Uterus (tissue), 4 donors: ENCODE measurements around the gene CREB5. TPM values are rescaled to one million over a fixed set of nuclear protein-coding genes. Genes with fewer than 3 reads are reported as not detected.

ENCODE experiments used
- DNase-seq, 2 donors: peaks; one replicate each; pipeline ENCODE4 v3.0.0-alpha.2; 2019 to 2020
- H3K27ac ChIP-seq, 2 donors: fragments of 200-600 bp; sonication (generic); 1 replicate in 1 of 2; 2 replicates in 1 of 2; pipeline ENCODE4 v1.5.1; 2016 to 2018
- H3K27me3 ChIP-seq, 2 donors: fragments of 200-600 bp; sonication (generic); one replicate each; pipeline ENCODE4 v1.5.1; 2018 to 2019; ENCODE audit warnings: control low read depth in 1 of 2
- H3K36me3 ChIP-seq, 2 donors: fragments of 200-600 bp; sonication (generic); one replicate each; pipeline ENCODE4 v1.5.1; 2019; ENCODE audit warnings: control low read depth in 1 of 2
- H3K4me1 ChIP-seq, 2 donors: fragments of 200-600 bp; sonication (generic); one replicate each; pipeline ENCODE4 v1.5.1; 2018 to 2019; ENCODE audit warnings: control low read depth in 1 of 2
- H3K4me3 ChIP-seq, 2 donors: fragments of 200-600 bp; sonication (generic); 1 replicate in 1 of 2; 2 replicates in 1 of 2; pipeline ENCODE4 v1.5.1; 2018 to 2019; ENCODE audit warnings: mild to moderate bottlenecking in 1 of 2
- H3K9me3 ChIP-seq, 2 donors: fragments of 200-600 bp; sonication (generic); one replicate each; pipeline ENCODE4 v1.5.1; 2019; ENCODE audit warnings: control low read depth in 1 of 2
- CTCF ChIP-seq, 4 experiments: fragments of 200-600 bp in 2 of 4; fragments of 450-650 bp in 2 of 4; sonication (generic) in 2 of 4; IDR thresholded peaks; one replicate each; pipeline ENCODE4 v1.5.1; 2016 to 2019; ENCODE audit warnings: antibody characterized with exemption in 4 of 4, mild to moderate bottlenecking in 2 of 4, moderate library complexity in 1 of 4
- POLR2A ChIP-seq, 2 donors: fragments of 450-650 bp; IDR thresholded peaks; one replicate each; pipeline ENCODE4 v1.6.1; 2016; ENCODE audit warnings: antibody characterized with exemption in 2 of 2, mild to moderate bottlenecking in 1 of 2, moderate library complexity in 1 of 2
- intact Hi-C: fragments of 100-400 bp; cut with DNase I; formaldehyde crosslinking; loops from one replicate; pipeline ENCODE4 v1.15.1; 2023; ENCODE audit warnings: low total_unique reads
- total RNA-seq, 4 donors: library from RNA; depleted of rRNA in 3 of 4; stranded (reverse); fragments of >200 nt in 3 of 4; gene quantifications; one replicate each; pipeline versions ENCODE4 v1.1.0 to v1.2.4, GENCODE V29; 2014 to 2023
- donor health status: DM: yes; HTN: yes; CAD: no.

CREB5 gene
- total RNA-seq, 4 donors from 2014 or later: 7.1 to 40.2 (median 23.9) TPM

- TF ChIP-seq CTCF (IDR thresholded peaks at IDR 0.05): no peak
- no peak for TF ChIP-seq POLR2A (IDR thresholded peaks at IDR 0.05)
- no peak overlapping the region for H3K4me3 ChIP-seq
- no peaks in the 10 kb centered on the region for H3K36me3 ChIP-seq
- no peaks in the 10 kb centered on the region for H3K9me3 ChIP-seq
- no peak for DNase-seq
- no peaks in the 10 kb centered on the region for H3K4me1 ChIP-seq
- H3K27ac ChIP-seq: no peak overlapping the region
- intact Hi-C loops: no loop called here
- H3K27me3 ChIP-seq: no peaks in the 10 kb centered on the region
Measured at GRCh38 chr7:28373990-28374389, 38.3 kb upstream of the CREB5 start.

GRCh38 chr7:28375729-28376128 is 36.6 kb upstream of the CREB5 start:
- H3K4me1 ChIP-seq: no peaks in the 10 kb centered on the region
- H3K36me3 ChIP-seq: no peaks in the 10 kb centered on the region
- TF ChIP-seq POLR2A (IDR thresholded peaks at IDR 0.05) (no peak), CTCF (IDR thresholded peaks at IDR 0.05) (no peak)
- DNase-seq: no peak
- no peaks in the 10 kb centered on the region for H3K27me3 ChIP-seq
- no peak overlapping the region for H3K27ac ChIP-seq
- intact Hi-C loops: no loop called here
- H3K4me3 ChIP-seq: no peak overlapping the region
- H3K9me3 ChIP-seq: no peaks in the 10 kb centered on the region

GRCh38 chr7:28376634-28377033 is 35.7 kb upstream of the CREB5 start:
- intact Hi-C loops: no loop called here
- H3K27me3 ChIP-seq: no peaks in the 10 kb centered on the region
- H3K4me3 ChIP-seq: no peak overlapping the region
- no peaks in the 10 kb centered on the region for H3K36me3 ChIP-seq
- H3K9me3 ChIP-seq: no peaks in the 10 kb centered on the region
- no peak for TF ChIP-seq POLR2A (IDR thresholded peaks at IDR 0.05)
- DNase-seq: no peak
- no peaks in the 10 kb centered on the region for H3K4me1 ChIP-seq
- H3K27ac ChIP-seq: no peak overlapping the region

- H3K4me3 ChIP-seq: no peak overlapping the region
- intact Hi-C loops: no loop called here
- no peaks in the 10 kb centered on the region for H3K36me3 ChIP-seq
- no peak overlapping the region for H3K27ac ChIP-seq
- DNase-seq: no peak
- no peak for TF ChIP-seq CTCF (IDR thresholded peaks at IDR 0.05)
- TF ChIP-seq POLR2A (IDR thresholded peaks at IDR 0.05): no peak
- H3K27me3 ChIP-seq: no peaks in the 10 kb centered on the region
- H3K9me3 ChIP-seq: no peaks in the 10 kb centered on the region
- H3K4me1 ChIP-seq: no peaks in the 10 kb centered on the region
Measured at GRCh38 chr7:28378574-28379149, 33.7 kb upstream of the CREB5 start.

GRCh38 chr7:28381466-28381865 is 30.9 kb upstream of the CREB5 start:
- no peak overlapping the region for H3K27ac ChIP-seq
- TF ChIP-seq POLR2A (IDR thresholded peaks at IDR 0.05) (no peak), CTCF (IDR thresholded peaks at IDR 0.05) (no peak)
- no peaks in the 10 kb centered on the region for H3K27me3 ChIP-seq
- H3K36me3 ChIP-seq: no peaks in the 10 kb centered on the region
- no peak overlapping the region for H3K4me3 ChIP-seq
- no peaks in the 10 kb centered on the region for H3K9me3 ChIP-seq
- intact Hi-C loops: no loop called here
- no peaks in the 10 kb centered on the region for H3K4me1 ChIP-seq
- DNase-seq: no peak

- Histone ChIP-seq H3K27ac (no peak overlapping the region), H3K4me3 (no peak overlapping the region), H3K4me1 (no peaks in the 10 kb centered on the region), H3K36me3 (no peaks in the 10 kb centered on the region), H3K27me3 (no peaks in the 10 kb centered on the region), H3K9me3 (no peaks in the 10 kb centered on the region)
- DNase-seq: no peak
- TF ChIP-seq CTCF (IDR thresholded peaks at IDR 0.05) (no peak), POLR2A (IDR thresholded peaks at IDR 0.05) (no peak)
- intact Hi-C loops: no loop called here
Measured at GRCh38 chr7:28382144-28382543, 30.2 kb upstream of the CREB5 start.
